Measurements from ENCODE around the gene USP40. TPM values are rescaled to one million over a fixed set of nuclear protein-coding genes. Genes with fewer than 3 reads are reported as not detected.
A peak's percentile ranks its signal among the peaks of the same experiment; 100 is the strongest.
"Not testable (repeated sequence)": the region's sequence is repeated elsewhere in the genome, so short reads cannot be mapped to it uniquely, and the experiment has no call there.

Gene USP40
- polyA plus RNA-seq, 4 donors: 19.3 to 40.9 (median 30.6) TPM

DNA sequence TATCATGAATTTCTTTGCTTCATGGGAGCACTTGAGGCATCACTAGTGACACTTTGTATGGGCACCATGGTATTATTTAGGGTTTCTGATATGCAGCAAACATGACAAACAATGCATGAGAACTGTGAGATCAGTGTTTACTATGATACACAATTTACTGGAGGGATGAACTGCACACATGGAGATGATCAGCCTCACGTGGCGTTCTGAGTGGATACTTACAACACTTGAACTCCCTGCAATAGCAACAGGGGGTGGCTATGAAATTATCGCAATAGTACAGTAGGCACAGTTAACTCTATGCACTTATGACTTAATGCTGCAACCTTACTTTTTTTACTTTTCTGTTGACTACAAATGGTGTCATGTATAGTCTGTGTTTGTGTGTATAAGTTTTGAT is 32.4 kb upstream of the USP40 start:
- WGBS, 3 donors: 82 to 97% (median 87%) methylated on average over 3 of the region's 3 CpGs
- FAIRE-seq: no peak
- Histone ChIP-seq H3K36me3 (ENCODE audit: control insufficient read depth in 3 of 3, insufficient read depth in 2 of 3, low read depth in 1 of 3, low read length in 3 of 3) (no peaks in the 10 kb centered on the region), H3K27me3 (ENCODE audit: control insufficient read depth in 3 of 3, insufficient read depth in 3 of 3, low read length in 3 of 3) (no peaks in the 10 kb centered on the region), H3K9me3 (ENCODE audit: control insufficient read depth in 2 of 2, insufficient read depth in 1 of 2, low read depth in 1 of 2, low read length in 1 of 2) (no peaks in the 10 kb centered on the region), H3K4me1 (ENCODE audit: control insufficient read depth in 3 of 3, insufficient read depth in 2 of 3, low read depth in 1 of 3, low read length in 2 of 3) (no peaks in the 10 kb centered on the region), H3K4me3 (ENCODE audit: low read depth in 1 of 3, low read length in 3 of 3) (no peak overlapping the region), H3K27ac (ENCODE audit: low read depth in 1 of 3, low read length in 2 of 3) (no peak overlapping the region)
- no peak for DNase-seq

DNA sequence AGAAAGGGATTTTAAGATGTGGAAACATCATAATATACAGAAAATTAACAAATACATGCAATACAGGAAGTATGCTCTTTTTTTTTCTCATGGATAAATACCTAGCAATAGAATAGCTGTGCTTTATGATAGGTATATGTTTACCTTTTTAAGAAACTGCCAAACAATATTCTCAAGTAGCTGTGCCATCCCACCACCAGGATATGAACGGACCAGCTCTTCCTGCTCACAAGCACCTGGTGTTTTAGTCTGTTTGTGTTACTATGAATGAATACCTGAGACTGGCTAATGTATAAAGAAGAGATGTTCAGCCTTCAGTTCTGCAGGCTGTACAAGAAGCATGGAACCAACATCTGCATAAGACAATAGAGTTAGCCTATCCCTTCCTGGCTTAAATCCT is 30.9 kb upstream of the USP40 start:
- WGBS, 3 donors: 30 to 63% (median 40%) methylated on average over 1 of the region's 1 CpG
- H3K36me3 ChIP-seq (ENCODE audit: control insufficient read depth in 3 of 3, insufficient read depth in 2 of 3, low read depth in 1 of 3, low read length in 3 of 3): no peaks in the 10 kb centered on the region
- H3K27ac ChIP-seq (ENCODE audit: low read depth in 1 of 3, low read length in 2 of 3): no peak overlapping the region

DNA sequence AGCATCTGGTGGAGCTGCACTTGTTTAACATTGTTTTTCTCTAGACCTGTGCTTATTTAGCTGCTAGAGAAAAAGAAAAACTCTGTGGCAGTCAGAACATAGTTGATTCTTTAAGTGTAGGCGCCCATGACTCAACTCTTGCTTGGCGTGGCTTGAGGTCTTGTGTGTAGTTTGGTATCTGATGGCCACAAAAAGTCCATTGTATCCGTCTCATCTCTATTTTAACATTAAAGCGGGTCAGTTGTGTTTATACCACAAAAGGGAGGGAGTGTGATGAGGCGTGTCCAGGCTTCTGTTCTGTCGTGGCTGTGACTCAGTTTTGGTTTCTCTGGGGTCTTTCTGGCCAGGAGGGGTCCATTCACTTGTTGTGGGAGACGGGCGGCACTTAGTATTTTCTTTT is 26.6 kb upstream of the USP40 start:
- WGBS, 3 donors: 73 to 90% (median 75%) methylated on average over 8 of the region's 8 CpGs
- H3K36me3 ChIP-seq (ENCODE audit: control insufficient read depth in 3 of 3, insufficient read depth in 2 of 3, low read depth in 1 of 3, low read length in 3 of 3): no peaks in the 10 kb centered on the region
- H3K27ac ChIP-seq (ENCODE audit: low read depth in 1 of 3, low read length in 2 of 3): no peak overlapping the region
- no peaks in the 10 kb centered on the region for H3K9me3 ChIP-seq (ENCODE audit: control insufficient read depth in 2 of 2, insufficient read depth in 1 of 2, low read depth in 1 of 2, low read length in 1 of 2)
- no peaks in the 10 kb centered on the region for H3K4me1 ChIP-seq (ENCODE audit: control insufficient read depth in 3 of 3, insufficient read depth in 2 of 3, low read depth in 1 of 3, low read length in 2 of 3)
- no peak overlapping the region for H3K4me3 ChIP-seq (ENCODE audit: low read depth in 1 of 3, low read length in 3 of 3)
- no peaks in the 10 kb centered on the region for H3K27me3 ChIP-seq (ENCODE audit: control insufficient read depth in 3 of 3, insufficient read depth in 3 of 3, low read length in 3 of 3)
- DNase-seq (no peak), FAIRE-seq (no peak)

More for the DNA sequence above, 30.9 kb upstream of the USP40 start:
- no peak overlapping the region for H3K4me3 ChIP-seq (ENCODE audit: low read depth in 1 of 3, low read length in 3 of 3)
- FAIRE-seq (no peak), DNase-seq (no peak)
- H3K4me1 ChIP-seq (ENCODE audit: control insufficient read depth in 3 of 3, insufficient read depth in 2 of 3, low read depth in 1 of 3, low read length in 2 of 3): no peaks in the 10 kb centered on the region
- H3K27me3 ChIP-seq (ENCODE audit: control insufficient read depth in 3 of 3, insufficient read depth in 3 of 3, low read length in 3 of 3): no peaks in the 10 kb centered on the region
- no peaks in the 10 kb centered on the region for H3K9me3 ChIP-seq (ENCODE audit: control insufficient read depth in 2 of 2, insufficient read depth in 1 of 2, low read depth in 1 of 2, low read length in 1 of 2)

GRCh38 chr2:233592706-233593105 is 26.1 kb upstream of the USP40 start:
- not testable (repeated sequence) for H3K4me3 ChIP-seq (ENCODE audit: low read depth in 1 of 3, low read length in 3 of 3); H3K4me1 ChIP-seq (ENCODE audit: control insufficient read depth in 3 of 3, insufficient read depth in 2 of 3, low read depth in 1 of 3, low read length in 2 of 3); H3K36me3 ChIP-seq (ENCODE audit: control insufficient read depth in 3 of 3, insufficient read depth in 2 of 3, low read depth in 1 of 3, low read length in 3 of 3); H3K27me3 ChIP-seq (ENCODE audit: control insufficient read depth in 3 of 3, insufficient read depth in 3 of 3, low read length in 3 of 3); H3K27ac ChIP-seq (ENCODE audit: low read depth in 1 of 3, low read length in 2 of 3); FAIRE-seq; DNase-seq; H3K9me3 ChIP-seq (ENCODE audit: control insufficient read depth in 2 of 2, insufficient read depth in 1 of 2, low read depth in 1 of 2, low read length in 1 of 2)
- WGBS, 3 donors: 89 to 100% (median 94%) methylated on average over 1 of the region's 1 CpG

- Histone ChIP-seq H3K4me3 (ENCODE audit: low read depth in 1 of 3, low read length in 3 of 3) (no peak overlapping the region), H3K36me3 (ENCODE audit: control insufficient read depth in 3 of 3, insufficient read depth in 2 of 3, low read depth in 1 of 3, low read length in 3 of 3) (no peaks in the 10 kb centered on the region), H3K9me3 (ENCODE audit: control insufficient read depth in 2 of 2, insufficient read depth in 1 of 2, low read depth in 1 of 2, low read length in 1 of 2) (no peaks in the 10 kb centered on the region), H3K27me3 (ENCODE audit: control insufficient read depth in 3 of 3, insufficient read depth in 3 of 3, low read length in 3 of 3) (no peaks in the 10 kb centered on the region), H3K4me1 (ENCODE audit: control insufficient read depth in 3 of 3, insufficient read depth in 2 of 3, low read depth in 1 of 3, low read length in 2 of 3) (peaks cover 0 to 3% (median 0%) of the 10 kb centered on the region in 3 donors), H3K27ac (ENCODE audit: low read depth in 1 of 3, low read length in 2 of 3) (no peak overlapping the region)
- 67 to 83% (median 77%) methylated on average over 2 of the region's 2 CpGs for WGBS, 3 donors
- DNase-seq (peak; percentile 53 to 56), FAIRE-seq (no peak)
Measured at GRCh38 chr2:233588400-233588799, 21.8 kb upstream of the USP40 start.

DNA sequence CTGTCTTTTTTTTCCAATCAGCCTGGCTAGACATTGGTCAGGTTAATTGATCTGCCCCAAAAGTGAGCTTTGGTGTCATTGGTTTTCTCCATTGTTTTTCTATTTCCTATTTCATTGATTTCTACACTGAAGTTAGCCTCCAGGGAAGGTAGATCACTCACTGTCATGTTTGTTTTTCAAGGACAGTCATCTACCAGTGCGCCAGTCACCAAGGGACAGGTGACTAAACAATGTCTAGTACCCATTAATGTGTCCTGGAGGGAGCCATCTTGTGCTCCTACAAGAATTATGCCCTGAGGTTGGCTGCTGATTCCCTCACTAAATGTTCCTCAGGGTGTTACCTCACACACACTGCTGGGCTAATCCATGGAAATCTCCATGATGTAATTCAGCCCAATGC is 17.6 kb upstream of the USP40 start:
- WGBS, 3 donors: 93 to 95% (median 94%) methylated on average over 1 of the region's 1 CpG
- Histone ChIP-seq H3K27me3 (ENCODE audit: control insufficient read depth in 3 of 3, insufficient read depth in 3 of 3, low read length in 3 of 3) (no peaks in the 10 kb centered on the region), H3K36me3 (ENCODE audit: control insufficient read depth in 3 of 3, insufficient read depth in 2 of 3, low read depth in 1 of 3, low read length in 3 of 3) (no peaks in the 10 kb centered on the region), H3K4me1 (ENCODE audit: control insufficient read depth in 3 of 3, insufficient read depth in 2 of 3, low read depth in 1 of 3, low read length in 2 of 3) (peaks cover 0 to 3% (median 0%) of the 10 kb centered on the region in 3 donors), H3K4me3 (ENCODE audit: low read depth in 1 of 3, low read length in 3 of 3) (no peak overlapping the region), H3K9me3 (ENCODE audit: control insufficient read depth in 2 of 2, insufficient read depth in 1 of 2, low read depth in 1 of 2, low read length in 1 of 2) (no peaks in the 10 kb centered on the region), H3K27ac (ENCODE audit: low read depth in 1 of 3, low read length in 2 of 3) (no peak overlapping the region)
- FAIRE-seq (no peak), DNase-seq (no peak)

- DNase-seq; H3K4me3 ChIP-seq (ENCODE audit: low read depth in 1 of 3, low read length in 3 of 3); H3K36me3 ChIP-seq (ENCODE audit: control insufficient read depth in 3 of 3, insufficient read depth in 2 of 3, low read depth in 1 of 3, low read length in 3 of 3); FAIRE-seq; H3K27ac ChIP-seq (ENCODE audit: low read depth in 1 of 3, low read length in 2 of 3); H3K27me3 ChIP-seq (ENCODE audit: control insufficient read depth in 3 of 3, insufficient read depth in 3 of 3, low read length in 3 of 3); H3K4me1 ChIP-seq (ENCODE audit: control insufficient read depth in 3 of 3, insufficient read depth in 2 of 3, low read depth in 1 of 3, low read length in 2 of 3); H3K9me3 ChIP-seq (ENCODE audit: control insufficient read depth in 2 of 2, insufficient read depth in 1 of 2, low read depth in 1 of 2, low read length in 1 of 2): not testable (repeated sequence)
- WGBS, 3 donors: 73 to 84% (median 76%) methylated on average over 28 to 35 of the region's 35 CpGs
Measured at GRCh38 chr2:233583217-233583965, 16.8 kb upstream of the USP40 start.

GRCh38 chr2:233577341-233577740 is 10.8 kb upstream of the USP40 start:
- not testable (repeated sequence) for H3K36me3 ChIP-seq (ENCODE audit: control insufficient read depth in 3 of 3, insufficient read depth in 2 of 3, low read depth in 1 of 3, low read length in 3 of 3); H3K27ac ChIP-seq (ENCODE audit: low read depth in 1 of 3, low read length in 2 of 3); H3K9me3 ChIP-seq (ENCODE audit: control insufficient read depth in 2 of 2, insufficient read depth in 1 of 2, low read depth in 1 of 2, low read length in 1 of 2); H3K4me1 ChIP-seq (ENCODE audit: control insufficient read depth in 3 of 3, insufficient read depth in 2 of 3, low read depth in 1 of 3, low read length in 2 of 3); DNase-seq; H3K4me3 ChIP-seq (ENCODE audit: low read depth in 1 of 3, low read length in 3 of 3); H3K27me3 ChIP-seq (ENCODE audit: control insufficient read depth in 3 of 3, insufficient read depth in 3 of 3, low read length in 3 of 3); FAIRE-seq
- 62 to 63% (median 62%) methylated on average over 5 of the region's 5 CpGs for WGBS, 3 donors

DNA sequence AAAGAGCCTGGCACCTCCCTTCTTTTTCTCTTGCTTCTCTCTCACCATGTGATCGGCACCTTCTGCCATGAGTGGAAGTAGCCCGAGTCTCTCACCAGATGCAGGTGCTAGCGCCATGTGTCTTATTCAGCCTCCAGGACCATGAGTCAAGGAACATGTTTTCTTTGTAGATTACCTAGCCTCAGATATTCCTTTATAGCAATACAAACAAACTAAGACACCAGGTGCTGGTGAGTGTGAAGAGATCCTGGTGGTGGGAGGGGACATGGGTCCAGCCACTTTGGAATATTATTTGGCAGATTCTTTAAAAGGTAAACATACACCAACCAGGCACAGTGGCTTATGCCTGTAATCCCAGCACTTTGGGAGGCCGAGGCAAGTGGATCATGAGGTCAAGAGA is 5.9 kb upstream of the USP40 start:
- 78 to 80% (median 78%) methylated on average over 4 of the region's 4 CpGs for WGBS, 3 donors
- Histone ChIP-seq H3K4me1 (ENCODE audit: control insufficient read depth in 3 of 3, insufficient read depth in 2 of 3, low read depth in 1 of 3, low read length in 2 of 3) (no peaks in the 10 kb centered on the region), H3K36me3 (ENCODE audit: control insufficient read depth in 3 of 3, insufficient read depth in 2 of 3, low read depth in 1 of 3, low read length in 3 of 3) (no peaks in the 10 kb centered on the region), H3K27ac (ENCODE audit: low read depth in 1 of 3, low read length in 2 of 3) (no peak overlapping the region), H3K9me3 (ENCODE audit: control insufficient read depth in 2 of 2, insufficient read depth in 1 of 2, low read depth in 1 of 2, low read length in 1 of 2) (no peaks in the 10 kb centered on the region), H3K4me3 (ENCODE audit: low read depth in 1 of 3, low read length in 3 of 3) (no peak overlapping the region), H3K27me3 (ENCODE audit: control insufficient read depth in 3 of 3, insufficient read depth in 3 of 3, low read length in 3 of 3) (no peaks in the 10 kb centered on the region)
- no peak for DNase-seq
- FAIRE-seq: no peak
